ENCODE results near the gene PRKAR1B. TPM values are rescaled to one million over a fixed set of nuclear protein-coding genes. Genes with fewer than 3 reads are reported as not detected.

PRKAR1B gene
- total RNA-seq, 2 donors from 2014 or later: 33.5 to 43.2 TPM

DNA sequence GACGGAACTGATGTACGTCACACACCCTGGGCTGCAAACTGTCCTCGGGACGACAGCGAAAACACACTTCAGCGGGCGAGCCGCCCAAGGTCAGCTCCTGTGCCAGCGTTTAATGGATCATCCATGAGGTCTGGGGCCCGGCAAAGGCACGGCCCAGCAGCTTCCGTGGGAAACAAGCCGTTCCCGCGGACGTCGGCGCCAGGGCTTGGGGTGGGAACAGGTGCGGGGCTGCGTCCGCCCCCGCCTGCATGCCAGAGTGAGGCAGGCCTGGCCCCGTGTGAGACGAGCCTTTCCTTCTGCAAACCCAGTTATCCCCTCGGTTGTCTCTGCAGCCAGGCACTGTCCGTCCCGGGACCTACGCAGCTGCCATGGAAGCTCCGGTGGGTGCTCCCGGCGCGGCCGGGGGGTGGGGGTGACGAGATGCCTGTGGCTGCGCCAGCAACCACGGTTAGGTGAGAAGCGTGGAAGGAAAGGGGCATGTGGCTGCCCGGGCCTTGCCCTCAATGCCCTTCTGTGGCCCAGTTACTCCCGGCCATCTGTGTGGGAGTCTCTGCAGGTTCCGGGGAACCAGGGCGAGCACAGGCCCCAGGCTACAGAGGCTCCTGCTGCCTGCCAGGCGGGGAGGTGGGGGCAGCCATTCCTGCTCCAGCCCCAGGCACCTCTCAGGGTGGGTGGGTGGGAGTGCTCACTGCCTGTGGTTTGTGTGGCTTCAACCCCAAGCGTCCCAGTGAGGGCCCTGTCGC lies 165.3 kb downstream of the PRKAR1B start:
- H3K27ac ChIP-seq (ENCODE audit: low read depth, low read length): no peak overlapping the region
- H3K9ac ChIP-seq (ENCODE audit: extremely low read depth, low read length, poor library complexity, severe bottlenecking): no peak overlapping the region
- no peak overlapping the region for H3K4me3 ChIP-seq (ENCODE audit: low read length)
- TF ChIP-seq, protein P1, sequence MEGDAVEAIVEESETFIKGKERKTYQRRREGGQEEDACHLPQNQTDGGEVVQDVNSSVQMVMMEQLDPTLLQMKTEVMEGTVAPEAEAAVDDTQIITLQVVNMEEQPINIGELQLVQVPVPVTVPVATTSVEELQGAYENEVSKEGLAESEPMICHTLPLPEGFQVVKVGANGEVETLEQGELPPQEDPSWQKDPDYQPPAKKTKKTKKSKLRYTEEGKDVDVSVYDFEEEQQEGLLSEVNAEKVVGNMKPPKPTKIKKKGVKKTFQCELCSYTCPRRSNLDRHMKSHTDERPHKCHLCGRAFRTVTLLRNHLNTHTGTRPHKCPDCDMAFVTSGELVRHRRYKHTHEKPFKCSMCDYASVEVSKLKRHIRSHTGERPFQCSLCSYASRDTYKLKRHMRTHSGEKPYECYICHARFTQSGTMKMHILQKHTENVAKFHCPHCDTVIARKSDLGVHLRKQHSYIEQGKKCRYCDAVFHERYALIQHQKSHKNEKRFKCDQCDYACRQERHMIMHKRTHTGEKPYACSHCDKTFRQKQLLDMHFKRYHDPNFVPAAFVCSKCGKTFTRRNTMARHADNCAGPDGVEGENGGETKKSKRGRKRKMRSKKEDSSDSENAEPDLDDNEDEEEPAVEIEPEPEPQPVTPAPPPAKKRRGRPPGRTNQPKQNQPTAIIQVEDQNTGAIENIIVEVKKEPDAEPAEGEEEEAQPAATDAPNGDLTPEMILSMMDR (conservative IDR thresholded peaks at IDR 0.05): no peak
- no peaks in the 10 kb centered on the region for H3K4me1 ChIP-seq (ENCODE audit: control insufficient read depth, insufficient read depth, low read length)
- WGBS, 2 experiments (ENCODE audit: insufficient coverage in 1 of 2, insufficient read length in 1 of 2): 94% methylated on average over 27 to 44 of the region's 44 CpGs
- H3K27me3 ChIP-seq (ENCODE audit: control insufficient read depth, insufficient read depth, low read length, poor library complexity, severe bottlenecking): no peaks in the 10 kb centered on the region
- H3K4me3 Mint-ChIP-seq: no peak overlapping the region
- peaks cover 2% of the 10 kb centered on the region for H3K9me3 Mint-ChIP-seq
- no peak overlapping the region for H3K27ac Mint-ChIP-seq
- no peak for DNase-seq
- H3K4me1 Mint-ChIP-seq: no peaks in the 10 kb centered on the region
- H3K27me3 Mint-ChIP-seq (ENCODE audit: insufficient read depth): no peaks in the 10 kb centered on the region
- H3K9me3 ChIP-seq (ENCODE audit: control insufficient read depth, low read length): no peaks in the 10 kb centered on the region
- no peaks in the 10 kb centered on the region for H3K36me3 Mint-ChIP-seq (ENCODE audit: low read depth)
- H3K36me3 ChIP-seq (ENCODE audit: control insufficient read depth, insufficient read depth, low read length): no peaks in the 10 kb centered on the region

DNA sequence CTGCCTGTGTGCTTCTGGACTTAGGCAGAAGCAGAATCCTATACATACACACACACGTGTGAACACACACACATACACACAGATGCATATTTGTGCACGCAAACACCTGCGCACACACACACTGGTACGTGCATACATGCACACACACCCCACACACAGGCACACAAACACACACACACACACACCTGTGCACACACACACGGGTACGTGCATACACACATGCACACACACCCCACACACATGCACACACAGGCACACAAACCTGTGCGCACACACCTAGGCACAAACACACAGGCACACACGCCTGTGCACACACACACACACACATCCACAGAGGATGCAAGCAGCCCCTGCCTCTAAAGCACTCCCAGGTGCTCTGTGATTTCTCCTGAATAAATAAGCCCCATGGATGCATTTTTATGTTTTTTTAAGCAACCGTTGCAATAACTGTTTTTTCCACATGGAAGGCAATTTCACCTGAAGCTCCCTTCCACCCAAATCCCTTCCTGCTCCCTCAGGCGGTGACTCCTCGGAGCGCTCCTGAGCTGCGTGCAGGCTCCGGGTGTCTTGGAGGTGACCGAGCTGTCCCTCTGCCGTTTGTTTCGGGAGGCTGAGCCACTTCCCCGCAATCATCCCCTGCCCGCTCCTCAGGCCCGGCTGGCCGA lies 166.0 kb downstream of the PRKAR1B start:
- H3K9ac ChIP-seq (ENCODE audit: extremely low read depth, low read length, poor library complexity, severe bottlenecking): no peak overlapping the region
- Mint-ChIP-seq H3K4me3 (no peak overlapping the region), H3K9me3 (peaks cover 2% of the 10 kb centered on the region), H3K27ac (no peak overlapping the region), H3K27me3 (ENCODE audit: insufficient read depth) (no peaks in the 10 kb centered on the region), H3K4me1 (no peaks in the 10 kb centered on the region), H3K36me3 (ENCODE audit: low read depth) (no peaks in the 10 kb centered on the region)
- 91% methylated on average over 14 to 21 of the region's 21 CpGs for WGBS, 2 experiments (ENCODE audit: insufficient coverage in 1 of 2, insufficient read length in 1 of 2)
- no peaks in the 10 kb centered on the region for H3K4me1 ChIP-seq (ENCODE audit: control insufficient read depth, insufficient read depth, low read length)
- no peak overlapping the region for H3K27ac ChIP-seq (ENCODE audit: low read depth, low read length)
- no peaks in the 10 kb centered on the region for H3K9me3 ChIP-seq (ENCODE audit: control insufficient read depth, low read length)
- TF ChIP-seq, protein P1 (conservative IDR thresholded peaks at IDR 0.05): no peak
- H3K27me3 ChIP-seq (ENCODE audit: control insufficient read depth, insufficient read depth, low read length, poor library complexity, severe bottlenecking): no peaks in the 10 kb centered on the region
- no peak overlapping the region for H3K4me3 ChIP-seq (ENCODE audit: low read length)
- H3K36me3 ChIP-seq (ENCODE audit: control insufficient read depth, insufficient read depth, low read length): no peaks in the 10 kb centered on the region
- no peak for DNase-seq

DNA sequence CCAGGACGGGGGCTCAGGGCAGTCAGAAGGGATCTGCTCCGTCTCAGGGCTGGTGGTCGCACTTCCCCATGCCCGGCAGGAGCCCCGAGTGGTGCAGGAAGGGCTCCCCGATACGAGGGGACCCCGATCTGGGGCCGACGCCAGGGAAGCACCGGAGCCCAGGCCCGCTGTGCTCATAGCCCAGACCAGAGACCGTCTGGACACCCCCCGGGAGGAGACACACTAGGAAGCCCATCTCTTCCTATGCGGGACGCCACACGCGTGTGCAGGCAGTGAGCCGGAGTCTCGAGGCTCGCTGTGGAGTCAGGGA lies 167.7 kb downstream of the PRKAR1B start:
- TF ChIP-seq, protein P1 (conservative IDR thresholded peaks at IDR 0.05): no peak
- Histone ChIP-seq H3K27me3 (ENCODE audit: control insufficient read depth, insufficient read depth, low read length, poor library complexity, severe bottlenecking) (no peaks in the 10 kb centered on the region), H3K36me3 (ENCODE audit: control insufficient read depth, insufficient read depth, low read length) (no peaks in the 10 kb centered on the region), H3K9ac (ENCODE audit: extremely low read depth, low read length, poor library complexity, severe bottlenecking) (no peak overlapping the region), H3K4me3 (ENCODE audit: low read length) (no peak overlapping the region), H3K4me1 (ENCODE audit: control insufficient read depth, insufficient read depth, low read length) (no peaks in the 10 kb centered on the region), H3K27ac (ENCODE audit: low read depth, low read length) (no peak overlapping the region), H3K9me3 (ENCODE audit: control insufficient read depth, low read length) (no peaks in the 10 kb centered on the region)
- 95 to 96% methylated on average over 15 to 21 of the region's 21 CpGs for WGBS, 2 experiments (ENCODE audit: insufficient coverage in 1 of 2, insufficient read length in 1 of 2)
- H3K36me3 Mint-ChIP-seq (ENCODE audit: low read depth): peaks cover 1% of the 10 kb centered on the region
- H3K4me1 Mint-ChIP-seq: no peaks in the 10 kb centered on the region
- no peak overlapping the region for H3K27ac Mint-ChIP-seq
- peaks cover 2% of the 10 kb centered on the region for H3K9me3 Mint-ChIP-seq
- no peak overlapping the region for H3K4me3 Mint-ChIP-seq
- DNase-seq: no peak
- H3K27me3 Mint-ChIP-seq (ENCODE audit: insufficient read depth): no peaks in the 10 kb centered on the region

Data from endodermal cell (in vitro differentiated cells).